Activated gamma-delta T cell treated with Interleukin-2 at 50 U/mL for 16 hours (primary cell): ENCODE measurements around the gene RACGAP1.

Source experiments
- DNase-seq: peaks from one replicate; pipeline ENCODE4 v3.0.0-alpha.2; 2020

Gene RACGAP1, protein sequence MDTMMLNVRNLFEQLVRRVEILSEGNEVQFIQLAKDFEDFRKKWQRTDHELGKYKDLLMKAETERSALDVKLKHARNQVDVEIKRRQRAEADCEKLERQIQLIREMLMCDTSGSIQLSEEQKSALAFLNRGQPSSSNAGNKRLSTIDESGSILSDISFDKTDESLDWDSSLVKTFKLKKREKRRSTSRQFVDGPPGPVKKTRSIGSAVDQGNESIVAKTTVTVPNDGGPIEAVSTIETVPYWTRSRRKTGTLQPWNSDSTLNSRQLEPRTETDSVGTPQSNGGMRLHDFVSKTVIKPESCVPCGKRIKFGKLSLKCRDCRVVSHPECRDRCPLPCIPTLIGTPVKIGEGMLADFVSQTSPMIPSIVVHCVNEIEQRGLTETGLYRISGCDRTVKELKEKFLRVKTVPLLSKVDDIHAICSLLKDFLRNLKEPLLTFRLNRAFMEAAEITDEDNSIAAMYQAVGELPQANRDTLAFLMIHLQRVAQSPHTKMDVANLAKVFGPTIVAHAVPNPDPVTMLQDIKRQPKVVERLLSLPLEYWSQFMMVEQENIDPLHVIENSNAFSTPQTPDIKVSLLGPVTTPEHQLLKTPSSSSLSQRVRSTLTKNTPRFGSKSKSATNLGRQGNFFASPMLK

GRCh38 chr12:50025187-50026059 is at the start of gene RACGAP1:
TSS of gene RACGAP1 (minus strand) at chr12:50025494. CDS start at chr12:50016715, 8,779 bp downstream.
- peak; percentile 94 for DNase-seq

DNA sequence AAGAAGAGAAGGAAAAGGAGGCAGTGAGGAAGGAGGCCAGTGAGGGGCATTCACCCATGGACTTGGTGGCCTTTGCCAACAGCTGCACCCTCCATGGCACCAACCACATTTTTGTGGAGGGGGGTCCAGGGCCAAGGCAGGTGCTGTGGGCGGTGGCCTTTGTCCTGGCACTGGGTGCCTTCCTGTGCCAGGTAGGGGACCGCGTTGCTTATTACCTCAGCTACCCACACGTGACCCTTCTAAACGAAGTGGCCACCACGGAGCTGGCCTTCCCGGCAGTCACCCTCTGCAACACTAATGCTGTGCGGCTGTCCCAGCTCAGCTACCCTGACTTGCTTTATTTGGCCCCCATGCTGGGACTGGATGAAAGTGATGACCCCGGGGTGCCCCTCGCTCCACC is 48.4 kb upstream of the RACGAP1 start:
- no peak for DNase-seq

DNA sequence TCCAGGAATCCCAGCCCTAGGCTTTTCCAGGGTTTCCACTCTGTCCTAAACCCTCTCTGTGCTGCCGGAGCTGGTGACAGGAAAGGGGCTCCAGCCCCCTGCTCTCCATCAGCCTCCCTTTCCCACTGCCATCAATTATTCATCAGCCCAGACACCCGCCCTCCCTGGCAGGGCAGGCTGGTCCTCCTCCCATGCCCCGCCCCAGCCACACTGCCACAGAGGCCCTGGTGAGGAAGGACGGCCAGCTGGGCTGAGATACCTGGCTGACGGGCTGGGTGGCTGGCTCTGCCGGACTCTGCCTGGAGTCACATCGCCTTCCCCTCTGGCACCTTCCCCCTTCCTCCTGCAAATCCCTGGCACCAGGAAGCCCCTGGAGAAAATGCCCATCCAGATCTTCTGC is 47.9 kb upstream of the RACGAP1 start:
- DNase-seq = no peak

- no peak for DNase-seq
Measured at GRCh38 chr12:50072198-50072907, 47.1 kb upstream of the RACGAP1 start.

DNA sequence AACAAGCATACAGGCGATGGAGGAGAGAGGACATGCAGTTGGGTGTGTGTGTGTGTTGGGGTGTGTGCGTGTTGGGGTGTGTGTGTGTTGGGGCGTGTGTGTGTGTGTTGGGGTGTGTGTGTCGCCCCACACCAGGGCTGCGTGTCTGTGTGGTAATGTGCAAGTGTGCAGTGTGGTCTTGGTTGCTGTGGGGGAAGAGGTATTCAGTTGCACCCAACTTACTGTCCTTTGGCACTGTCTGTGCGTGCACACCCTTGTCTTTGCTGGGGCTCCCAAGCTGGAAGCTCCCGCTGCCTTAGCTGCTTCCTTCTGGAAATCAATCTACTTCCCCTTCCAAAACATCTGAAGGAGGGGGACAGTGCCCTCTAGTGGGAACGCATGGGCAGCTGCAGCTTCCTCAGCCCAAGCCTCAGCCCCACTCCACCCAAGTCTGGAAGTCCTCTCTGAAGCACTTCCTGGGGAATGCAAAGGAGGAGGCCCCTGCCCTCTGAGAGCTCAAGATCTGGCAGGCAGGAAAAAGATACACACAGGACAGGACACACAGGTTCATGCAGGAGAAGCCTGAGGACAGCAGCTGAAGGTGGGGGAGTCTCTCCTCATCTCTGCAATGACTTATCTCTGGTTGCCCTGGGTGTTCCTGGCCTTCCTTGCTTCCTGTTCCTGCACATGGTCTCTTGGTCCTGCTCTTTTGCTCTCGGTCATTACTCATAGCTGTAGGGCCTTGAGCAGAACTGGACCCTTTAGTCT is 45.2 kb upstream of the RACGAP1 start:
- peak; percentile 68 for DNase-seq

DNA sequence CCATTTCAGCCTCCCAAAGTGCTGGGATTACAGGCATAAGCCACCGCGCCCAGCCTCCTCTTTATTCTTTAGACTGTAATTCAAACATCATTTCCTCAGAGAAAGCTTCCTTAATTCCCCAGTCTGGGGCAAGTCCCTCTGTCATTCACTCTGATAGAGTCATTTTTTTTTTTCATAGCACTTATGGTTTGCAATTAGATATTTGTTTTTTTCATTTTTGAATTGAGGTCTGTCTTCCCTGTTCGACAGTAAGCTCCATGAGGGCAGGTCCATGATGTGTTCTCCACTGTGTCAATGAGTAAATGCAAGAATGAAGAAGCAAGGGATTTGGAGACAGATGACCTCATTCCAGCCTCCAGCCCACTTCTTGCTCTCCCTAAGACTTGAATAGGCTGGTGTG is 44.2 kb upstream of the RACGAP1 start:
- no peak for DNase-seq

DNA sequence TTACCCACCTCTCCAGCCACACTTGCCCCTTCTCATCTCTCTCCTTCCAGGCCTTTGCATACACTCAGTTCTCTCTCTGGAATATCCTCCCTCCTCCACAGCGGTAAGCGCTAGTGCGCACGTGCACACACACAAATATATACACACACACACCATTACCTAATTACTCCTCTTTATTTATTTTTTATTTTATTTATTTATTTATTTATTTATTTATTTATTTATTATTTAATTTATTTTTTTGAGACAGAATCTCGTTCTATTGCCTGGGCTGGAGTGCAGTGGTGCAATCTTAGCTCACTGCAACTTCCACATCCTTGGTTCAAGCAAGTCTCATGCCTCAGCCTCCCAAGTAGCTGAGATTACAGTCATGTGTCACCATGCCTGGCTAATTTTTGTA is 43.8 kb upstream of the RACGAP1 start:
- DNase-seq = no peak

GRCh38 chr12:50066402-50066801 is 41.1 kb upstream of the RACGAP1 start:
- no peak for DNase-seq

DNA sequence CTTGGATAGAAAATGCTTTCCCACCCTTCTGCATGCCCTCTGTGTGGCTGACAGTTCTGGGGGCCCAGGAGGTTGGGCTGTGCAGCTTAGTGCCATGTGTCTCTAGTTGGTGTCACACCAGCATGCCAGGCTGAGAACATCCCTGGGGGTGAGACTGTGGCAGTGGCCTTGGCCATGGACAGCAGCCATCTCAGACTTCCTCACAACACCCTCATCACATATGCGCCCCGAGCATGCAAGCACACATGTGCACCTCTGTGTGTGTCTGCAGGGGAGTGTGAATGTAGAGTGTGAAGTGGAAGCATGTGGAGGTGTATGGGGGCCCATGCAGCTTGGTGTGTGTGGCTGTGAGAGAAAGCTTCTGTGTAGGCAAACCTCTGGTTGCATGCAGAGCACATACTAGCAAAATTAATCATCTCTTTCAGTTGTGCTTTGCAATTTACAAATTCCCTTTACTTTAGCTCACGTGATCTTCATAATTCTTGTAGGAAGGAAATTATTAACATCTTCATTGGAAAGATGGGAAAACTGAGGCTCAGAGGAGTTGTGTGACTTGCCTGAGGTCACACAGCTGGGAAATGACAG is 40.5 kb upstream of the RACGAP1 start:
- DNase-seq = no peak

GRCh38 chr12:50062728-50063460 is 37.6 kb upstream of the RACGAP1 start:
- no peak for DNase-seq

- no peak for DNase-seq
Measured at GRCh38 chr12:50061946-50062686, 36.8 kb upstream of the RACGAP1 start.

GRCh38 chr12:50061171-50061570 is 35.9 kb upstream of the RACGAP1 start:
- DNase-seq = no peak

- DNase-seq = no peak
Measured at GRCh38 chr12:50060120-50060468, 34.8 kb upstream of the RACGAP1 start.

GRCh38 chr12:50059440-50060119 is 34.3 kb upstream of the RACGAP1 start:
- peak; percentile 73 for DNase-seq

- DNase-seq = no peak
Measured at GRCh38 chr12:50058743-50059312, 33.5 kb upstream of the RACGAP1 start.

DNA sequence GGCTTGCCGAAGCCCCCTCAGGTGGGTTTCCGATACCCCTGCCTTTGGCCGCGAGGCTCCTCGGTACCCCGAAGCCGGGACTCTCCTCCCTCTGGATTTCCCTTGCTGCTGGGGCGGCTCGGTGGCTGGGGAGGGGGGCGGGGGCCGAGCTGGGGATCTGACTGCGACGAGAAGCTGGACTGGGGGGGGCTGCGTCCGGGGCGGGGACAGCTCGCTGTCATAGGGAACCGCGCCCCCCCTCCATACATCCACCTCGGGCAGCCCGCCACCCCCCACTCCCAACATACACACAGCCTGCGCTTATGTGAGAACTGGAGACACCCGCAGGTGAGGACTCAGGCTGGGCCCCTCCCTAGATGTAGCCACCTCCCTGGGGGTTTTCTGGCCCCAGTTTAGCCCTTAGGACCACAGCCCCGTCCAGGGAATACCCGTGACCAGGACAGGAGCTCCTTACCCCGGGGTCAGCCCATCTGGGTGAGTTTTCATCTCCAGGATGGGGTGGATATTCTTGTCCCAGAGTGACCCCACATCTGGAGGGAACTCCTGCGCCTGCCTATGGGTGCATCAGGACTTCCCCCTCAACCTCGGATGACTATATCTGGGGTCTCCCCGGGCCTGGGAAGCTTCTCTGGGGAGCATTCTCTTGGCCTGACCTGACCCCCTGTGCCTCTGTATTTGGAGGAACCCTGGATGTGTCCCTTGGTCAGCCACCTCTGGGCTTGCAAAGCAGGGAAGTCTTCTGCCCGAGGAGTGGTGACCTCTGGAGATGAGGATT is 32.8 kb upstream of the RACGAP1 start:
- DNase-seq = no peak

GRCh38 chr12:50057000-50057841 is 31.9 kb upstream of the RACGAP1 start, which contains the start of gene ASIC1:
TSS of gene ASIC1 (plus strand) at chr12:50057596. CDS start at chr12:50058767, 1,171 bp downstream.
- peak; percentile 26 for DNase-seq

GRCh38 chr12:50056639-50056976 is 31.3 kb upstream of the RACGAP1 start:
- no peak for DNase-seq
